MCF 10A (cell line): Measurements from ENCODE around the gene MEDAG. TPM values are rescaled to one million over a fixed set of nuclear protein-coding genes. Genes with fewer than 3 reads are reported as not detected.
"Not testable (repeated sequence)": the region's sequence is repeated elsewhere in the genome, so short reads cannot be mapped to it uniquely, and the experiment has no call there.

Experiments used
- BruUV-seq: library from RNA; stranded (reverse); fragments of 400-500 nt; replicated peaks from 2 replicates; lab custom pipeline; 2021; lab: Mats Ljungman, UMichigan
- CTCF ChIA-PET: fragments of 300-600 bp; sonication (Branson Sonifier 250); formaldehyde crosslinking; extraction: SDS; loops from one replicate; lab custom pipeline; 2021; ENCODE audit warnings: antibody characterized with exemption, inconsistent platforms; lab: Yijun Ruan, JAX
- POLR2A ChIA-PET: fragments of 300-600, 350-650 bp; sonication (Branson Sonifier 250); formaldehyde crosslinking; extraction: SDS; loops from one replicate; lab custom pipeline; 2020; ENCODE audit warnings: antibody characterized with exemption, inconsistent platforms; lab: Yijun Ruan, JAX
- DNase-seq: peaks from one replicate; pipeline ENCODE4 v3.0.0-alpha.2; 2018; ENCODE audit not compliant: unreplicated experiment
- H3K27ac Mint-ChIP-seq: one replicate; pipeline ENCODE4 v1.8.0; 2022; ENCODE audit warnings: mild to moderate bottlenecking, low read depth, mixed read lengths; ENCODE audit not compliant: unreplicated experiment
- H3K27me3 Mint-ChIP-seq: one replicate; pipeline ENCODE4 v1.8.0; 2022; ENCODE audit warnings: mixed read lengths; ENCODE audit not compliant: insufficient read depth, unreplicated experiment
- H3K36me3 Mint-ChIP-seq: one replicate; pipeline ENCODE4 v1.8.0; 2022; ENCODE audit warnings: mild to moderate bottlenecking, moderate library complexity, mixed read lengths; ENCODE audit not compliant: insufficient read depth, unreplicated experiment
- H3K4me1 Mint-ChIP-seq: one replicate; pipeline ENCODE4 v1.8.0; 2022; ENCODE audit warnings: mixed read lengths; ENCODE audit not compliant: insufficient read depth, unreplicated experiment
- H3K4me3 Mint-ChIP-seq: one replicate; pipeline ENCODE4 v1.8.0; 2022; ENCODE audit warnings: mild to moderate bottlenecking, moderate library complexity, mixed read lengths; ENCODE audit not compliant: unreplicated experiment
- H3K9me3 Mint-ChIP-seq: one replicate; pipeline ENCODE4 v1.8.0; 2022; ENCODE audit warnings: mixed read lengths; ENCODE audit not compliant: unreplicated experiment
- intact Hi-C: fragments of 100-400 bp; cut with micrococcal nuclease; formaldehyde crosslinking; loops from 2 replicates; pipeline ENCODE4 v1.14.1; 2022
- total RNA-seq: library from RNA; stranded (reverse); gene quantifications from 2 replicates; pipeline ENCODE4 v1.2.3, GENCODE V29; 2022
- TF ChIP-seq, protein P1 (sequence below): fragments of 200-600 bp; IDR thresholded peaks from one replicate; pipeline ENCODE4 v1.8.0; 2022; ENCODE audit warnings: antibody characterized with exemption, mild to moderate bottlenecking; ENCODE audit not compliant: unreplicated experiment

Gene MEDAG
- total RNA-seq, 1 experiment from 2014 or later, result not detected

DNA sequence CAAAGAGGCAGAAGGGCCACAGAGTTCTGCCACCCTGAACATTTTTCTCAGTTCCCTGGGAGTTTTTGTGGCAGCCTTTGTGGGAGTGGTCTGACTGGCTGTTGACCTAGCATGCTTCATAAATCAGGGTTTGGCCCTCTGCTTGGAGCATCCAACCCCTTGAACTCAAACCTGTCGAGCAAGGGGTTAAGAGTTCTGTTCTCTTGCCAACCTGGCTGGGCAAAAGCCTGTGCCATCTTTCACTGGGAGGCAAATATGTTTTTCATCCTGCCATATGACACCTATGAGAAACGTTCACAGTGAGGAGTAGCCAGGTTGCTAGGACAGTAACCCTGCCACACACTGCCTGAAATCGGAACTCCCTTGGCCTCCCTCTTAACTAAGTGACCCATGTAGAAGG is 18.6 kb downstream of the MEDAG start:
- no peak for DNase-seq
- Mint-ChIP-seq H3K9me3 (no peaks in the 10 kb centered on the region), H3K4me1 (peaks cover 25% of the 10 kb centered on the region), H3K27me3 (no peaks in the 10 kb centered on the region), H3K27ac (no peak overlapping the region), H3K36me3 (no peaks in the 10 kb centered on the region), H3K4me3 (no peak overlapping the region)
- no TSS peak for BruUV-seq
- CTCF ChIA-PET, result interaction anchor here (0.6 kb wide), 1 partner anchor 26 kb away, joined by 4 read pairs; no protein-coding TSS in a partner anchor
- POLR2A ChIA-PET, result no interaction called here
- intact Hi-C loops, result no loop called here
- TF ChIP-seq, protein P1, sequence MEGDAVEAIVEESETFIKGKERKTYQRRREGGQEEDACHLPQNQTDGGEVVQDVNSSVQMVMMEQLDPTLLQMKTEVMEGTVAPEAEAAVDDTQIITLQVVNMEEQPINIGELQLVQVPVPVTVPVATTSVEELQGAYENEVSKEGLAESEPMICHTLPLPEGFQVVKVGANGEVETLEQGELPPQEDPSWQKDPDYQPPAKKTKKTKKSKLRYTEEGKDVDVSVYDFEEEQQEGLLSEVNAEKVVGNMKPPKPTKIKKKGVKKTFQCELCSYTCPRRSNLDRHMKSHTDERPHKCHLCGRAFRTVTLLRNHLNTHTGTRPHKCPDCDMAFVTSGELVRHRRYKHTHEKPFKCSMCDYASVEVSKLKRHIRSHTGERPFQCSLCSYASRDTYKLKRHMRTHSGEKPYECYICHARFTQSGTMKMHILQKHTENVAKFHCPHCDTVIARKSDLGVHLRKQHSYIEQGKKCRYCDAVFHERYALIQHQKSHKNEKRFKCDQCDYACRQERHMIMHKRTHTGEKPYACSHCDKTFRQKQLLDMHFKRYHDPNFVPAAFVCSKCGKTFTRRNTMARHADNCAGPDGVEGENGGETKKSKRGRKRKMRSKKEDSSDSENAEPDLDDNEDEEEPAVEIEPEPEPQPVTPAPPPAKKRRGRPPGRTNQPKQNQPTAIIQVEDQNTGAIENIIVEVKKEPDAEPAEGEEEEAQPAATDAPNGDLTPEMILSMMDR, result no peak

DNA sequence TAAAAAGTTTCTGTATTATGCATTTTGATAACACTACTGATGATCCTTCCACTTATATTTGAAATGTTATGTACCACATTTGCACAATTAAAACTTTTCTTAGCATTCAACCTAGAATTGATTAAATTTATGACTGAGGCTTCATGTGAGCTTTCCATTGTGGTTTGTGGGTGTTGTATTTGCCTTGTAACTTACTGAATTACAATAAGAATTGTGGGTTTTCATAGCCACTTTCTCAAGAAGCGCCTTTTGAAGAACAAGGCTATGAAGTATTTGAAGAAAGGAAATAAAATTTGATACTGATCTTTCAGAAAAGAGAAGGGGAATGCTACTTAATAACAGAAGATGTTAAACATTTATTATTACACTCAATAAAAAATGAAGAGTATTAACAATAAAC is 19.4 kb downstream of the MEDAG start:
- no peak overlapping the region for H3K4me3 Mint-ChIP-seq
- CTCF ChIA-PET, result interaction anchor here (0.6 kb wide), 1 partner anchor 25 kb away, joined by 4 read pairs; no protein-coding TSS in a partner anchor
- no peak for DNase-seq
- POLR2A ChIA-PET, result interaction anchor here (0.6 kb wide), 1 partner anchor 308 kb away, joined by 3 read pairs; the partner anchor contains the start of gene USPL1
- intact Hi-C loops, result no loop called here
- no peaks in the 10 kb centered on the region for H3K9me3 Mint-ChIP-seq
- H3K27me3 Mint-ChIP-seq, result no peaks in the 10 kb centered on the region
- H3K4me1 Mint-ChIP-seq, result peaks cover 25% of the 10 kb centered on the region
- TF ChIP-seq, protein P1, result no peak
- H3K36me3 Mint-ChIP-seq, result no peaks in the 10 kb centered on the region
- no TSS peak for BruUV-seq
- no peak overlapping the region for H3K27ac Mint-ChIP-seq

DNA sequence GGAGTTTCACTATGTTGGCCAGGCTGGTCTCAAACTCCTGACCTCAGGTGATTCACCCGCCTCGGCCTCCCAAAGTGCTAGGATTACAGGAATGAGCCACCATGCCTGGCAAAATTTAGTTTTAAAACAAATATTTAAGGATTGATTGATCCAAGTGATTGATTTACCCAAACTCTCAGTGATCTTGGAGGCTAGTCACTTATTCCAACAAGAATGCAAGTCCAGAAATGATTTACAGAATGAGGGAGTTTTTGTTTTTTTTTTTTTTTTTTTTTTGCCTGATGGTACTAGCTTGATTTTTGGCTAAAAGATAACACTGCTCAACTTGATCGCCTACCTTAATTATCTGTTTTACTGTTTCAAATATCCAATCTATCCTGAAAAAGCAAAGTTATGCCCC is 20.7 kb downstream of the MEDAG start:
- H3K27ac Mint-ChIP-seq, result no peak overlapping the region
- ChIA-PET POLR2A (interaction anchor here (0.6 kb wide), 1 partner anchor 222 kb away, joined by 4 read pairs; no protein-coding TSS in a partner anchor), CTCF (interaction anchor here (0.6 to 0.7 kb wide), 2 partner anchors 10 to 123 kb away, joined by 4 to 5 read pairs; no protein-coding TSS in a partner anchor)
- no peak overlapping the region for H3K4me3 Mint-ChIP-seq
- TF ChIP-seq, protein P1, result no peak
- no TSS peak for BruUV-seq
- H3K27me3 Mint-ChIP-seq, result no peaks in the 10 kb centered on the region
- H3K36me3 Mint-ChIP-seq, result no peaks in the 10 kb centered on the region
- peaks cover 25% of the 10 kb centered on the region for H3K4me1 Mint-ChIP-seq
- no peaks in the 10 kb centered on the region for H3K9me3 Mint-ChIP-seq
- no peak for DNase-seq
- intact Hi-C loops, result no loop called here

DNA sequence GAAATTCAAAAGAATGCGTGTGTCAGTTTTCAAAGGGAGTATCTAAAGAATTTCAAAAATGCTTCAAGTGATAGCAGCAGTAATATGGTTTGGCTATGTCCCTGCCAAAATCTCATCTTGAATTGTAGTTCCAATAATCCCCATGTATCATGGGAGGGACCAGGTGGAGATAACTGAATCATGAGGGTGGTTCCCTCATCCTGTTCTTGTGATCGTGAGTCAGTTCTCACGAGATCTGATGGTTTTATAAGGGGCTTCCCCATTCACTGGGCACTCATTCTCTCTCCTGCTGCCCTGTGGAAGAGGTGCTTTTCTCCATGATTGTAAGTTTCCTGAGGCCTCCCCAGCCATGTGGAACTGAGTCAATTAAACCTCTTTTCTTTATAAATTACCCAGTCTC is 21.1 kb downstream of the MEDAG start:
- H3K4me1 Mint-ChIP-seq, result peaks cover 25% of the 10 kb centered on the region
- H3K27me3 Mint-ChIP-seq, H3K4me3 Mint-ChIP-seq, H3K9me3 Mint-ChIP-seq, intact Hi-C loops, H3K36me3 Mint-ChIP-seq, BruUV-seq, DNase-seq, H3K27ac Mint-ChIP-seq: not testable (repeated sequence)
- ChIA-PET CTCF (interaction anchor here (0.6 to 0.7 kb wide), 2 partner anchors 10 to 124 kb away, joined by 4 to 5 read pairs; no protein-coding TSS in a partner anchor), POLR2A (interaction anchor here (0.6 kb wide), 1 partner anchor 222 kb away, joined by 4 read pairs; no protein-coding TSS in a partner anchor)
